ENCODE measurements around the gene STPG3.
"Not testable (repeated sequence)": the region's sequence is repeated elsewhere in the genome, so short reads cannot be mapped to it uniquely, and the experiment has no call there.

Gene STPG3

DNA sequence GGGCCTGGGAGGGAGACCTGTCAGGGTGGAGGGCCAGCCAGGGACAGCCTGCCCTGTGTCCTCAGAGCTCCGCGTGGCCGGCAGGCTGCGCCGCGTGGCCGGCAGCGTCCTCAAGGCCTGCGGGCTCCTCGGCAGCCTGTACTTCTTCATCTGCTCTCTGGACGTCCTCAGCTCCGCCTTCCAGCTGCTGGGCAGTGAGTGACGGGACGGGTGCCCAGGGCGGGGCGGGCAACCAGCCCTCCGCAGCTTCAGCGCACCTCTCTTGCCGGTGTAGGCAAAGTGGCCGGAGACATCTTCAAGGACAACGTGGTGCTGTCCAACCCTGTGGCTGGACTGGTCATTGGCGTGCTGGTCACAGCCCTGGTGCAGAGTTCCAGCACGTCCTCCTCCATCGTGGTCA lies 18.6 kb upstream of the STPG3 start:
- DNase-seq (ENCODE audit: low read depth in 2 of 3, low spot score in 2 of 3) = no peak

DNA sequence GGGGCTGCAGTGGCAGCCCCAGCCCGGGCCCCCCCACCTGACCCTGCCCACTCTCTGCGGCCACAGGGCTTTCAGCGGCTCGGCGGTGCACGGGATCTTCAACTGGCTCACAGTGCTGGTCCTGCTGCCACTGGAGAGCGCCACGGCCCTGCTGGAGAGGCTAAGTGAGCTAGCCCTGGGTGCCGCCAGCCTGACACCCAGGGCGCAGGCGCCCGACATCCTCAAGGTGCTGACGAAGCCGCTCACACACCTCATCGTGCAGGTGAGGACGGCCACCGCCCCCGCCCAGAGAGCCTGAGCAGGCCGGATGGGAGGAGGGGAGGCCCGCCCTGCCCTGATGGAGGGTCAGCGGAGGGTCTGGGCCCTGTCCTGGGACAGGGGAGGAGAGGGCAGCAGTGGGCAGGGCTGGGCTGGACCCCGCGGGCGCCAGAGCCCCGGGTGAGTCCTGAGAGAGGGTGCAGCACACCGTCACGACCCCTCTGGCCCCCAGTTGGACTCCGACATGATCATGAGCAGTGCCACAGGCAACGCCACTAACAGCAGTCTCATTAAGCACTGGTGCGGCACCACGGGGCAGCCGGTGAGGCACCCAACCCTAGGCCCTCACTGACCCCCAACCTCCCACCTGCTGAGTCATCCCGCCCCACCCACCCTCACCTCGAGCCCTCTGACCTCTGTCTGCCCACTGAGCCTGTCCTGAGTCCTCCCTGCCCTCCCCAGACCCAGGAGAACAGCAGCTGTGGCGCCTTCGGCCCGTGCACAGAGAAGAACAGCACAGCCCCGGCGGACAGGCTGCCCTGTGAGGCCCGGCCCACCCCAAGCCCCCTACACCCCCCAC lies 17.7 kb upstream of the STPG3 start:
- no peak for DNase-seq (ENCODE audit: low read depth in 2 of 3, low spot score in 2 of 3)

DNA sequence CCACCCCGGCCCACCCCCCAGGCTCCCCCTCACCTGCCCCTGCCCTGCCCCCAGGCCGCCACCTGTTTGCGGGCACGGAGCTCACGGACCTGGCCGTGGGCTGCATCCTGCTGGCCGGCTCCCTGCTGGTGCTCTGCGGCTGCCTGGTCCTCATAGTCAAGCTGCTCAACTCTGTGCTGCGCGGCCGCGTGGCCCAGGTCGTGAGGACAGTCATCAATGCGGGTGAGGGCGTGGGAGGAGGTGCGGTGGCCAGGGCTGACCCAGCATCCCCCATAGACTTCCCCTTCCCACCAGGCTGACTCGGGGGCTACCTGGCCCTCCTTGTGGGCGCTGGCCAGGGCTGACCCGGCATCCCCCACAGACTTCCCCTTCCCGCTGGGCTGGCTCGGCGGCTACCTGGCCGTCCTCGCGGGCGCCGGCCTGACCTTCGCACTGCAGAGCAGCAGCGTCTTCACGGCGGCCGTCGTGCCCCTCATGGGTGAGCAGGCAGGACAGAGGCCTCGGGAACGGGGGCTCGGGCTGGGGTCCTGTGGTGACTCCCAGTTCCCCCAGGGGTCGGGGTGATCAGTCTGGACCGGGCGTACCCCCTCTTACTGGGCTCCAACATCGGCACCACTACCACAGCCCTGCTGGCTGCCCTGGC lies 16.9 kb upstream of the STPG3 start:
- no peak for DNase-seq (ENCODE audit: low read depth in 2 of 3, low spot score in 2 of 3)

DNA sequence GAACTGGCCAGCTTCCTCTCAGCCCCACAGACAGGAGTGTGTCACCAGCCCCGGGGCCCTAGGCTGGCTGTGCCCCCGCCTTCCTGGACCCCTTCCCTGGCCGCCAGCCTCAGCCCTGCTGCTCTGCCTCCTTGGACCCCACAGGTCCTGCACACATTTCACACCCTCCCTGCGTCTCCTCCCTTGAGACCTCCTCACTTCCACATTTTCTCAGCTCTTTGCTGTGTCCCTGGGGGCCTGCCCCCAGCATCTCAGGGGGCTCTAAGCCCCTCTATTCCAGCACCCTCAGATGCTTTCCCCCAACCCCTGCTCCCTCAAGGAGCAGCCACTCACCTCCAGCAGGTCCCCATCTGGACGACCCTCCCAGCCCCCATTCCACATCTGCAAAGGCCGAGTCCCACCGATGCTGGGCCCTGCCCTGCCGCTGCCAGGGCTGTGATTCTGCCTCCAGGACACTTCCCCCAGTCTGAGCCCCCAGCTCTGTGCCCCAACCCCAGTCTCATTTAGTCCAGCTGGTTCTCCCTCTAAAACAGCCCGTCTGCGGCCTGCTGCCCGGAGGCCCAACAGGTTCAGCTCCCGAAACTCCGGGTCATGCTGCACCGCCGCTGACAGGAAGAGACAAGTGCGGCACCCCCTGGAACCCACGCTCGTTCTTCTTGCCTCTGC lies 16.2 kb upstream of the STPG3 start:
- DNase-seq (ENCODE audit: low read depth in 2 of 3, low spot score in 2 of 3) = no peak

DNA sequence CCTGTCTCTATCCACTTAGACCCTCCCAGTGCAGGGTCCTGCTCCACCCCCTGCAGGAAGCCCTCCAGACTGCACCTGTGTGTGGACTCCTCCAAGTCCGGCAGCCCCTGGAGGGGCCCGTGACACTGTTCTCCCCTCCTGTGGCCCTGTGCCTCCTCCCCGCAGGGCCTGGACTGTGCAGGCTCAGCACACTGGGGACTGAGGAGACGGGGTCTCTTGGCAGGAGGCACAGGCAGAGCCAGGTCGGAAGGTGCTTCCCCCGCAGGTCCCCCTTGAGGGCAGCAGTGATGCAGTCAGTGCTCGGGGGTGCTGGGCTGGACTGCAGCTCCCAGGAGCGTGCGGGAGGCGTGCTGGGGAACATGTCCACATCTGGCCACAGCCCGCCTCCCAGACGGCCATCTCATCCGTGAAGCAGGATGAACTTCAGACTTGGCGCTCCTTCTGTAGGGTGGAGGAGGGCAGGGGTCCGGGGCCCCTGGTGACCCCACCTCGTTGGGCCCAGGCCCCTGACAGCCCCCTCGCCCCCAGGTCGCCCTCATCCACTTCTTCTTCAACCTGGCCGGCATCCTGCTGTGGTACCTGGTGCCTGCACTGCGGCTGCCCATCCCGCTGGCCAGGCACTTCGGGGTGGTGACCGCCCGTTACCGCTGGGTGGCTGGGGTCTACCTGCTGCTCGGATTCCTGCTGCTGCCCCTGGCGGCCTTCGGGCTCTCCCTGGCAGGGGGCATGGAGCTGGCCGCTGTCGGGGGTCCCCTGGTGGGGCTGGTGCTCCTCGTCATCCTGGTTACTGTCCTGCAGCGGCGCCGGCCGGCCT lies 15.5 kb upstream of the STPG3 start:
- DNase-seq (ENCODE audit: low read depth in 2 of 3, low spot score in 2 of 3) = no peak

DNA sequence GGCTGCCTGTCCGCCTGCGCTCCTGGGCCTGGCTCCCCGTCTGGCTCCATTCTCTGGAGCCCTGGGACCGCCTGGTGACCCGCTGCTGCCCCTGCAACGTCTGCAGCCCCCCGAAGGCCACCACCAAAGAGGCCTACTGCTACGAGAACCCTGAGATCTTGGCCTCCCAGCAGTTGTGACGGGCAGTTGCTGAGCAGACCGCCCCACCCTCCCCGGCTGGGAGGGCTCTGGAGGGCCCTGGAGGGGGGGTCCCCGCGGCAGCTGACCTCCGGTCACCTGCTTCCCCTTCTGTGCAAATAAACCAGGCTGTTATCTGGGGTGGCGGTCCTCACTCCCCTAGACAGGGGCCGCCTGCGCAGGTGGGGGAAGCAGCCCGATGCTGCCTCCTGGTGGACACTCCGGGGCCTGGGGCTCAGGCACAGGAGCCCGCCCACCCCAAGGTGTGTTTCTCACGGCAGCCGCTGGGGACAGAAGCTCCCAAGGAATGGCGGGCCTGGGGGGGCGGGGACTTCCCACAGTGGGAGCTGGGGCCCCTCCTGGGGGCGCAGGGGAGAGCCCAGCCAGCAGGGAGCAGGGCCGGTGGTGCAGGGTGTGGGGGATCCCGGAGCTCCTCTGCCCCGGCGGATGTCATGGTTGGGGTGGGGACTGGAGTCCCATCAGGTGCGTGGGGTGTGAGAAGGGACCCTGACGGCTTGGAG lies 14.7 kb upstream of the STPG3 start:
- DNase-seq (ENCODE audit: low read depth in 2 of 3, low spot score in 2 of 3) = peak; percentile 70 to 89 (median 87)

DNA sequence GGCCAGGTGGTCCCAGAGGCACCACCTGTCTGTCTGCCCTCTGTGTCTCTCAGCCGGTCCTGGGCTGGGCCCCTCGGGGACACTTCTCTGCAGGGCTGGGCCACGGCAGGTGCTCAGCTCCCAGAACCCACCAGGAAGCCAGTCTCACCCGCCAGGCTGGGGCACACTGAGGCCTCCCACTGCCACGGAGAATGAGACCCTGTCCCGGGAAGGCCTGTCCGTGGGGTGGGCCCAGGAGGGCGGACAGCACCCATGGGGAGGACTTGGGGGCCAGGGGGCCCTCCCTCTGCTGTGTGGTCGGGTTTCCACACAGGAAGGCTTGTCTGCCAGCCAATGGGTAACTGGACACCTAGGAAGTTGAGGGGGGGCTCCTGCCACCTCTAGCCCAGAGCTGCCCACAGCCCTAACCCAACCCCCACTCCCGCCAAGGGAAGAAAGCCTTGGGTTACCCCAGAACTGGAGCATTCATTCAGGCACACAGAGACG lies 14.1 kb upstream of the STPG3 start:
- no peak for DNase-seq (ENCODE audit: low read depth in 2 of 3, low spot score in 2 of 3)

DNA sequence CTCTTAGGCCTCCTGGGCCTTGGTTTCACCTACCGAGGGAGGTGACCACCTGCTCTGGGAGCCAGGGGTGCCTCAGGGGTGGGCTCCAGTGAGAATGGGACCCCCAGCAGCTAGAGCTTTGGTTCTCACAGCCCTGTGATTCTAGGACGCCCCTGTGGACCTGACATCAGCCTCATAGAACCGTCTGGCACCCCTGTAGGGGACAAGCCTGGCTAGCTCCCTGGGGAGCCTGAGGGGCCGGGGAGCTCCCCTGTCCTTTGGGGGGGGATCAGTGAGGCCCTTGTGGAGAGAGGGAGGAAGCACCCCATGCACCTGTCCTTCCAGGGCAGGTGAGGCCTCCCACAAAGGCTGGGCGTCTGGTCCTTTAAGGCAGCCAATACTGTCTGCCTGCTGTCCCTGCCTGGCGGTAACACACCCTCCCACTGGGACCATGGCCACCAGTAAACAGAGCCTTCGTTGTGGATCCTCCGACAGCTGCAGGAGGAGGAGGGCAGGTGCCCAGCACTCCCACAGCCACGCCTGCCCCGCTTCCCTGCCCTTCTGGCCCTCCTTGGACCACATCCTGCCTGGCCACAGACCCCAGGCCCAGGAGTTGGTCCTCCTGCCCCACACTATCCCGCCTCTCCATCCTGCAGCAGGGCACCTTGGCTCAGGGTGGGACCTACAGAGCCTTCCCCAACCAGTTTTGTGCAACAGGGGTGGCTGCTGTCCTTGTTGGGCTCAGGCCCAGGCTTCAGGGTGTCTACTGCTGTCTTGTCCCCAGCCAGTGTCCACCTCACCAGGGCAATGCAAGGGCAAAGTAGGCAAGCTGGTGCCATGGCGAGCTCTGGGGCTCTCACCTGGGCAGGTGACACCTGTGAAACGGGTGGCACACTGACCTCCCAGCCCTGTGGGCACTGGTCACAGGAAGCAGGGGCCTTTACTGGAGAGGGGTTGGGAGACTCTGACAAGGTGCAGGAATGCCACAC lies 13.0 kb upstream of the STPG3 start:
- no peak for DNase-seq (ENCODE audit: low read depth in 2 of 3, low spot score in 2 of 3)

DNA sequence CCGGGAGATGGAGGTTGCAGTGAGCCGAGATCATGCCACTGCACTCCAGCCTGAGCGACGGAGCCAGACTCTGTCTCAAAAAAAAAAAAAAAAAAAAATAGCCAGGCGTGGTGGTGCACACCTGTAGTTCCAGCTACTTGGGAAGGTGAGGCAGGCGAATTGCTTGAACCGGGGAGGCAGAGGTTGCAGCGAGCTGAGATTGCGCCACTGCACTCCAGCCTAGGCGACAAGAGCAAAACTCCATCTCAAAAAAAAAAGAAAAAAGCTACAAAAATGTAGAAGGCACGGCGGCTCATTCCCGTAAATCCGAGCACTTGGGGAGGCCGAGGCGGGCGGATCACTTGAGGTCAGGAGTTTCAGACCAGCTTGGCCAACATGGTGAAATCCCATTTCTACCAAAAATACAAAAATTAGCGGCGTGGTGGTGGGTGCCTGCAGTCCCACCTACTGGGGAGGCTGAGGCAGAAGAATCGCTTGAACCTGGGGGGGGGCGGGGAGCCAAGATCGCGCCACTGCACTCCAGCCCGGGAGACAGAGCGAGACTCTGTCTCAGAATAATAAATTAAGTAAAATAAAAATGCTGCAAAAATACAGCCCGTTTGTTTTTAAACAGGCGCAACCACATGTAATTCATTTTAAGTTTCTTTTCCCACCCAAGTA lies 11.4 kb upstream of the STPG3 start:
- DNase-seq (ENCODE audit: low read depth in 2 of 3, low spot score in 2 of 3) = not testable (repeated sequence)

DNA sequence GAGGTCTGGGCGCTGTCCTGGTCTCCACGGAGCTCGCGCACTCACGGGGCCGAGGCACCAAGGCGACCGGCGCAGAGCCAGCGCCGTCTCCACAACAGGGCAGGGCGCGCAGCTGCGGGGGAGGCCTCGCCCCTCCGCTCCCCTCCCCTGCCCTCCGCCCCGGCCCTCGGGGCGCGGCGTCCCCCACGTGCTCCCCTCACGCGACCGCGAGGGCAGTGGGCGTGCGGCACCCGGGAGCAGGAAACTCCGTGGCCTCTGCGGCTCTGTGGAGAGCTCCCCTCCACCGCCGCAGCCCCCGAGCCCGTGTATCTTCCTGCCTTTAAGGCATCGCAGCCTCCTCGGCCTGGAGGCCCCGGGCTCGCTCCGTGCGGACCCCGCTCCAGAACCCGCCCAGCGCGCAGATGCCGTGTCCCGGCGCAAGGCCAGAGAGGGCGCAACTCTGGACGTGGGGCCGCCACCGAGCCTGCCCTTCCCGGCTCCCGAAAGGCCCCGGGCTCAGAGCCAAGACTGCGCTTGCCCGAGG lies 10.7 kb upstream of the STPG3 start:
- peak in 2 of 3 experiments; percentile 50 to 66 for DNase-seq (ENCODE audit: low read depth in 2 of 3, low spot score in 2 of 3)

DNA sequence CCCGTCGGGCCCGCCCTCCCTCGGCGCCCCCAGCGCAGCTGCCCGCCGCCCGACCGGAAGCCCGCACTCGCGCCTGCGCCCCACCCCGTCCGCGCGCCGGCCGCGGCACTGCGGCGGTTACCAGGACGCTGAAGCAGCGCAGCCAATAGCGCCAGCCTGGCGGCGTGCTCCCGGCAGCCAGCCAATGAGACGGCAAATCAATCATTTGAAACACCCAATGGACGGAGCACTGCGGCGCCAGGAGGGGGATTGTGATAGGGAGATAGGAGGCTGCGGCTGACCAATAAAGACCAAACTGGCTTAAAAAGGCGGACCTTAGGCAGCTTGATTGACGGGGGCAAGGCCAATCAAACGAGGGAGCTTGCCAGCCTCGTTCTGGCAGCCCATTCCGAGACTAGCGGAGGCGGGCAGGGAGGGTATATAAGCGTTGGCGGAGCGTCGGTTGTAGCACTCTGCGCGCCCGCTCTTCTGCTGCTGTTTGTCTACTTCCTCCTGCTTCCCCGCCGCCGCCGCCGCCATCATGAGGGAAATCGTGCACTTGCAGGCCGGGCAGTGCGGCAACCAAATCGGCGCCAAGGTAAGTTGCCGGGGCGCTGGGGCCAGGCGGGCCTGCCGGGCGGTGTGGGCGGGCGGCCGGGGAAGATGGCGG lies 10.1 kb upstream of the STPG3 start, which contains the start of gene TUBB4B:
TSS of gene TUBB4B (plus strand) at position 447 of the 649 bp plus-strand sequence. CDS start at position 521, 74 bp downstream.
- peak; percentile 85 to 98 (median 93) for DNase-seq (ENCODE audit: low read depth in 2 of 3, low spot score in 2 of 3)

DNA sequence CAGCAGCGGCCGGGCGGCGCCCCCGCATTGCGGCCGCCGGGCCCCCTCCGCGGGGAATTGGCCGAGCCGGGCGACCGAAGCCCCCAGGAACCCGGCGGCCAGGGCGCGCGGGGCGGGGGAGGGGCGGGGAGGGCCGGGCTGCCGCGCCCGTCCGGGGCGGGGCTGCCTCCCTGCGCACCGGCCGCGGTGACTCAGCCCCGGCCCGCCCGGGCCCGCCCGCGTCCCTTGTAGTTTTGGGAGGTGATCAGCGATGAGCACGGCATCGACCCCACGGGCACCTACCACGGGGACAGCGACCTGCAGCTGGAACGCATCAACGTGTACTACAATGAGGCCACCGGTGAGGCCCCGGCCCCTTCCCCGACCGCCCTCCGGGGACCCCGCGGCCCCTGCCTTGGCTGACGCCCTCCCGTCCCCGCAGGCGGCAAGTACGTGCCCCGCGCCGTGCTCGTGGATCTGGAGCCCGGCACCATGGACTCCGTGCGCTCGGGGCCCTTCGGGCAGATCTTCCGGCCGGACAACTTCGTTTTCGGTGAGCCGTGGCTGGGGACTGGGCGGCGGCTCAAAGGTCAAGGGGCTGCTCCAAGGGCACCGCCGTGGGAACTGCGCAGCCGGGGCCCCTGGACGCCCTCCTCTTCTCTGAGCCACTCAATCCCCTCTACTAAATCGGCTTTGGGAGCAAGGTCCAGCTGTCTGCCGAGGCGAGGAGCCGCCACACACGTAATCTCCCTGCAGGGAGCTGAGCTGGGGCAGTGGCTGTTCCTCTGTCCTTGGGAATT lies 9.4 kb upstream of the STPG3 start:
- no peak for DNase-seq (ENCODE audit: low read depth in 2 of 3, low spot score in 2 of 3)

DNA sequence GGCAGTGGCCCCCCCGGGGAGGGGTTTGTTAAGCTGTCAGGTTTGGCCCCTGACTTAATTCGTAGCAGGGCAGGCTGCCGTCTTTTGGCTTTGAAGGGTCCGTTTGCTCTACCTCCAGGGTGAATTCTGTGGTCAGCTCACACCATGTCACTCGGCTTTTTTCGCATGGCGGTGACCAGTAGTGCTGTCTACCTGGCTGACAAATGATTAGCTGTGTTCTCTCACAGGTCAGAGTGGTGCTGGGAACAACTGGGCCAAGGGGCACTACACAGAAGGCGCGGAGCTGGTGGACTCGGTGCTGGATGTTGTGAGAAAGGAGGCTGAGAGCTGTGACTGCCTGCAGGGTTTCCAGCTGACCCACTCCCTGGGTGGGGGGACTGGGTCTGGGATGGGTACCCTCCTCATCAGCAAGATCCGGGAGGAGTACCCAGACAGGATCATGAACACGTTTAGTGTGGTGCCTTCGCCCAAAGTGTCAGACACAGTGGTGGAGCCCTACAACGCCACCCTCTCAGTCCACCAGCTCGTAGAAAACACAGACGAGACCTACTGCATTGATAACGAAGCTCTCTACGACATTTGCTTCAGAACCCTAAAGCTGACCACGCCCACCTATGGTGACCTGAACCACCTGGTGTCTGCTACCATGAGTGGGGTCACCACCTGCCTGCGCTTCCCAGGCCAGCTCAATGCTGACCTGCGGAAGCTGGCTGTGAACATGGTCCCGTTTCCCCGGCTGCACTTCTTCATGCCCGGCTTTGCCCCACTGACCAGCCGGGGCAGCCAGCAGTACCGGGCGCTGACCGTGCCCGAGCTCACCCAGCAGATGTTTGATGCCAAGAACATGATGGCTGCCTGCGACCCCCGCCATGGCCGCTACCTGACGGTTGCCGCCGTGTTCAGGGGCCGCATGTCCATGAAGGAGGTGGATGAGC lies 8.6 kb upstream of the STPG3 start:
- no peak for DNase-seq (ENCODE audit: low read depth in 2 of 3, low spot score in 2 of 3)

DNA sequence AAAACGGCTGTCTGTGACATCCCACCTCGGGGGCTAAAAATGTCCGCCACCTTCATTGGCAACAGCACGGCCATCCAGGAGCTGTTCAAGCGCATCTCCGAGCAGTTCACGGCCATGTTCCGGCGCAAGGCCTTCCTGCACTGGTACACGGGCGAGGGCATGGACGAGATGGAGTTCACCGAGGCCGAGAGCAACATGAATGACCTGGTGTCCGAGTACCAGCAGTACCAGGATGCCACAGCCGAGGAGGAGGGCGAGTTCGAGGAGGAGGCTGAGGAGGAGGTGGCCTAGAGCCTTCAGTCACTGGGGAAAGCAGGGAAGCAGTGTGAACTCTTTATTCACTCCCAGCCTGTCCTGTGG lies 7.8 kb upstream of the STPG3 start:
- not testable (repeated sequence) for DNase-seq (ENCODE audit: low read depth in 2 of 3, low spot score in 2 of 3)

DNA sequence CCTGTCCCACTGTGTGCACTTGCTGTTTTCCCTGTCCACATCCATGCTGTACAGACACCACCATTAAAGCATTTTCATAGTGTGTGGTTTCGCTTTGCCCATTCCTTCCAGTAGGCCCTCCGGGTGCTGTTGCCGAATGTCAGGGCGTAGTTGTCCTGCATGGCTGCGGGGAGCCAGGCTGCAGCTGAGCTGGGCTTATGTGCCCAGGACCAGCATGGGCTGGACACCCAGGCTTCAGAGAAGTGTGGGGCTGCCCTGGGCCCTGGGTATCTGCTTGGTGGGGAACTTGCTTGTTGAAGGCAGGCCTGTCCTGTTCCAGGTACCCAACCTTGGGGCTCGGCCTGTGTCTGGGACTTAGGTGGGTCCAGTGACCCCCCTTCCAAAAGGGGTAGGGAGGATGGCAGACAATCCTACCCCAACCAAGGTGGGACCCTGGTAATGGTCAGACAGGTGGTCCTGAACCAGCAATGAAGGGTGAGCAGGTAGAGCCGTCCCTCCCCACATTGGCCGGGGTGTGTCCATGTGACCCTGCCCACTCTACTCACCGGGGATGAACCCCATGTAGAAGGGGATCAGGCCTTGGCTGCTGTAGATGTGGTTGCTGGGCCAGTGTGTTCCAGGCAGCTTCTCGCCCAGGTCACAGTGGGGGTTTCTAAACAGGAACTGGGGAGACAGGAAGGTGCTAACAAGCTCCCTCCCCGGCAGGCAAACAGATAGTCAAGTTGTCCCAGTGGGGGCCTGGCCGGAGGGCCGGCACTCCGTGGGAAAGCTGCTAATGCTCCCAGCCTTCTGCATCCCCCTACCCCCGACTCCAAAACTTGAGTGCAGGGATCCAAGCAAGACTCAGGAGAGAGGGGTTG lies 7.2 kb upstream of the STPG3 start:
- no peak for DNase-seq (ENCODE audit: low read depth in 2 of 3, low spot score in 2 of 3)

Measured in activated CD8-positive, alpha-beta memory T cell treated with anti-CD3 and anti-CD28 coated beads for 48 hours (primary cell).